Esophagus (tissue), 2 donors: ENCODE results near the gene COL4A1. TPM values are rescaled to one million over a fixed set of nuclear protein-coding genes. Genes with fewer than 3 reads are reported as not detected.

Experiments
- H3K27ac ChIP-seq, 2 donors: one replicate each; pipeline ENCODE4 v1.5.1; 2013; ENCODE audit warnings: low read depth in 2 of 2, mild to moderate bottlenecking in 2 of 2, inconsistent platforms in 1 of 2, low read length in 1 of 2, moderate library complexity in 1 of 2
- H3K27me3 ChIP-seq, 2 donors: one replicate each; pipeline ENCODE4 v1.6.1; 2013; ENCODE audit warnings: low read length in 2 of 2, control low read depth in 1 of 2, mild to moderate bottlenecking in 1 of 2; ENCODE audit not compliant: insufficient read depth in 2 of 2, control insufficient read depth in 1 of 2
- H3K36me3 ChIP-seq, 2 donors: one replicate each; pipeline ENCODE4 v1.6.1; 2013; ENCODE audit warnings: low read length in 1 of 2; ENCODE audit not compliant: control insufficient read depth in 2 of 2, insufficient read depth in 2 of 2
- H3K4me1 ChIP-seq, 2 donors: one replicate each; pipeline ENCODE4 v1.6.1; 2013; ENCODE audit warnings: low read length in 1 of 2; ENCODE audit not compliant: control insufficient read depth in 2 of 2, insufficient read depth in 2 of 2
- H3K4me3 ChIP-seq, 2 donors: one replicate each; pipeline ENCODE4 v1.5.1; 2013; ENCODE audit warnings: low read length in 2 of 2, mild to moderate bottlenecking in 2 of 2, low read depth in 1 of 2, moderate library complexity in 1 of 2
- H3K9me3 ChIP-seq, 2 donors: one replicate each; pipeline ENCODE4 v1.6.1; 2013; ENCODE audit warnings: mild to moderate bottlenecking in 2 of 2, low read depth in 1 of 2, low read length in 1 of 2, moderate library complexity in 1 of 2; ENCODE audit not compliant: control insufficient read depth in 2 of 2, insufficient read depth in 1 of 2
- WGBS, 2 donors: extraction: QIAGEN DNeasy Blood & Tissue Kit; methylation state at CpG; one replicate each; pipeline ENCODE4 v1.1.7; 2013; 5-methylcytosine and 5-hydroxymethylcytosine counted together
- polyA plus RNA-seq, 2 donors: library from polyadenylated mRNA; stranded (reverse); fragments of 200-250 nt; gene quantifications; one replicate each; pipeline ENCODE4 v1.2.3, GENCODE V29; 2013
- donor health status: healthy with polysubstance abuse.
- donor health status: Bipolar disorder and iron deficiency.

The COL4A1 gene
- 10 to 100 TPM; 10.4 to 23.7 TPM for polyA plus RNA-seq

DNA sequence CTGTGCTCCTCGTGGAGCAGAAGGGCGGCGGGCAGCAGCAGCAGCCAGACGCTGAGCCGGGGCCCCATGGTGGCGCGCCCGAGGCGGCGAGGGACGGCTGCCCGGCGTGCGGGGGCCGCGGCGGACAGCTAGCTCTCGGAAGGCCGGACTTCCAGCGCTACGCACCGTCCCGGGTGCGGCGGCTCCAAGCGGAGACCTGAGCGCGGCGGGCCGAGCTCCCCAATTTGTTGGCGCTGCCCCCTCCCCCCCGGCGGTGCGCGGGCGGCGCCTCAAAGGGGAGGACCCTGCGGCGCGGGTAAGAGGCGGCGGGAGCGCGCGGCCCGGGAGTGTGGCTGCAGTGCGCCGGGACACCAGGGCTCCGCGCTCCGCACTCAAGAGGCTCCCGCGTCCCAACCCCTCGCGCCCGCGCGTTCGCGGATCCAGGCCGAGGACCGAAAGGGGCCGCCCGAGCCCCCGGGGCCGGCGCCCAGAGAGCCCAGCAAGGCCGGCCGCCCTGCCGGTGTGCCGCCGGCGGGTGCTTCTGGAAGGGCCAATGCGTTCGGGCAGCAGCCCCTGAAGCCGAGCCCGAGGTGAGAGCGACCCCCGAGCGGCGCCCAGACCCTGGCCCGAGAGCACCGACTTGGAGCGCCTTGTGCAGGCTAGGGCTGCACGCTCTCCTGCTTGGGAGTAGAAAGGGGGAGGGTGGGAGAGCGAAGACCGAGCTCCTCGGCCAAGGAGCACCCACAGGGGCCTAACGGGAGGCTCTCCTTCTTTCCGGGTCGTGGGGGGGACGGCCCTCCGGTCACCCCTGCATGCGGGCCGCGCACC is at the start of gene COL4A1, which contains the start of gene COL4A2:
COL4A1 (minus strand) TSS at position 198 of the 807 bp plus-strand sequence; CDS start at position 68, 130 bp downstream.
COL4A2 (plus strand) TSS at position 325 of the 807 bp plus-strand sequence. CDS start 620 bp downstream, outside the sequence.
- 2 to 3% methylated on average over 62 to 96 of the region's 96 CpGs for WGBS, 2 donors
- no peaks in the 10 kb centered on the region for H3K36me3 ChIP-seq
- H3K9me3 ChIP-seq: no peaks in the 10 kb centered on the region
- peaks cover 0 to 13% of the 10 kb centered on the region in 2 donors for H3K27me3 ChIP-seq
- peak within 1 kb of the TSS; percentile 59 to 62 for H3K4me3 ChIP-seq
- H3K4me1 ChIP-seq: peaks cover 0 to 11% of the 10 kb centered on the region in 2 donors
- peak within 1 kb of the TSS; percentile 76 to 86 for H3K27ac ChIP-seq

DNA sequence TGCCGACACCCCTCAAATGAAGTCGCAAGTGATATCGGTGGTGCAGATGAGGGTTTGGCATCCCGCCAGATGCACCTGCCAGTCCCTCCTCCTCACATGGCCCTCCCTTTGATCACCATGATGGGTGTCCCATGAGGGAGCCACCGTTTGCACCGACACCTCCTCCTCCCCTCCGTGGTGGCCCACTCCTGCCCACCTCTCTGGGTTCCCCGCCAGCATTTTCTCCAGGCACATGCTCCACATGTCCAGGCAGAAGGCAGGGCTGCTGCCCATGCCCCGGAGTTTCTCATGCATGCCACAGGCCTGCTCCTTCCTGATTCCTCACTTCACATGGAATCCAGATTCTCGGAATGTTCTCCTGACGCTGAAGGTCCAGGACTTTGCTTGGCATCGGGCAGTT is 49.4 kb upstream of the COL4A1 start:
- Histone ChIP-seq H3K9me3 (no peaks in the 10 kb centered on the region), H3K27me3 (no peaks in the 10 kb centered on the region), H3K4me1 (peaks cover 0 to 3% of the 10 kb centered on the region in 2 donors), H3K27ac (peak overlapping the region in 1 of 2 donors; percentile 52), H3K4me3 (no peak overlapping the region), H3K36me3 (no peaks in the 10 kb centered on the region)
- WGBS, 2 donors: 70 to 73% methylated on average over 12 of the region's 12 CpGs

DNA sequence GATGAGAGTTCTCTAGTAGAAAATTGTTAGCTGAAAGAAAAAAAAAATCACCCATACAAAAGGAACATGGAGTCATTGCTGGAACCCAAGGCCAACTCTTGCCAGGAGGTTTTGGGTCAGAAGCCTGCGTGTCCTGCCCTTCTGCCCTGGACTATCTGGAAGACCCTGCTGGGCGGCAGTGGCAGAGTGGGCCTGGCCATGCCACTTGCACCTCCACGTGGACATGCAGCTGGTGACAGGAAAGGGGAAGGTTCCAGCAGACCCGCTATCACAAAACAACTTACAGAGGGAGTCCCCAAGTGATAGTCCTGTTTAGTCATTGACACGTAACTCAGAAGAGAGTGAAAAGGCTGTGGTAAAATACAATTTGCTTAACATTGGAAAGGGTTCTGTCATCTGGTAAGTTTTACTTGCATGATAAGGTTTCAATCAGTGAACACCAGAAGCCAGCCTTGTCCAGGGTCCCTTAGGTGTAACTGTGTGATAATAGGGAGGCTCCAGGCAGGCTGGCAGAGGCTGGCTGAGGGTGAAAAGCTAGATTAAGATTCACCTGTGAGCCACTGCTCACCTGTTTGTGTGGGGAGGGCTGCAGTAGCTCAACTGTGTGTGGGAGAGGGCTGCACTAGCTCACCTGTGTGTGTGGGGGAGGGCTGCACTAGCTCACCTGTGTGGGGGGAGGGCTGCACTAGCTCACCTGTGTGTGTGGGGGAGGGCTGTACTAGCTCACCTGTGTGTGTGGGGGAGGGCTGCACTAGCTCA is 47.9 kb upstream of the COL4A1 start:
- H3K4me1 ChIP-seq: peaks cover 0 to 3% of the 10 kb centered on the region in 2 donors
- WGBS, 2 donors: 79 to 83% methylated on average over 5 of the region's 5 CpGs
- H3K27ac ChIP-seq: no peak overlapping the region

DNA sequence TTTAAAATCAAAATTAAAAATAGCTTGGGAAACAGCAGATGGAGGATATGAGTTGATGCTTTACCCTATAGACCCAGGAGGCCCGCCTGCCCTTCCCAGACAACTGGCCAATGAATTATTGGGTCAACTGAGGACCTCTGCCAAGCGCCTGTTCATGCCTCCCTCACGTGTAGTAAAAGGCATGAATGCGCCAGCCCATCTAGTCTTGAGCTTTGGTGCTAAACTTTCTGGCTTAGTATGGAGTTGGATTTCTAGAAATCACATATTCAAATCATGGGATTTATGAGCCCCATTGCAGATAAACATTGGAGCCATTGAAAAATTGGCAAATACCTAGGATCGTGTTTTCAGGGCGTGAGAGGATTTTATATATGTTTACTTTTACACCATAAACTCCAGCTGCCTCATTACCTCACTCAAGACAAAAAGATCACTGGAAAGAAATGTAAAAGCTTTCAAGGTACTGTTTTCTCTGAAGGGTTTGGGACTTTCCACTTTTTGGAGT is 47.2 kb upstream of the COL4A1 start:
- no peaks in the 10 kb centered on the region for H3K27me3 ChIP-seq
- H3K9me3 ChIP-seq: no peaks in the 10 kb centered on the region
- peaks cover 0 to 4% of the 10 kb centered on the region in 2 donors for H3K4me1 ChIP-seq
- 59% methylated on average over 6 of the region's 6 CpGs for WGBS, 2 donors
- H3K4me3 ChIP-seq: no peak overlapping the region
- H3K27ac ChIP-seq: no peak overlapping the region
- no peaks in the 10 kb centered on the region for H3K36me3 ChIP-seq

More for the DNA sequence above, 47.9 kb upstream of the COL4A1 start:
- no peaks in the 10 kb centered on the region for H3K36me3 ChIP-seq
- H3K27me3 ChIP-seq: no peaks in the 10 kb centered on the region
- no peak overlapping the region for H3K4me3 ChIP-seq
- H3K9me3 ChIP-seq: no peaks in the 10 kb centered on the region

DNA sequence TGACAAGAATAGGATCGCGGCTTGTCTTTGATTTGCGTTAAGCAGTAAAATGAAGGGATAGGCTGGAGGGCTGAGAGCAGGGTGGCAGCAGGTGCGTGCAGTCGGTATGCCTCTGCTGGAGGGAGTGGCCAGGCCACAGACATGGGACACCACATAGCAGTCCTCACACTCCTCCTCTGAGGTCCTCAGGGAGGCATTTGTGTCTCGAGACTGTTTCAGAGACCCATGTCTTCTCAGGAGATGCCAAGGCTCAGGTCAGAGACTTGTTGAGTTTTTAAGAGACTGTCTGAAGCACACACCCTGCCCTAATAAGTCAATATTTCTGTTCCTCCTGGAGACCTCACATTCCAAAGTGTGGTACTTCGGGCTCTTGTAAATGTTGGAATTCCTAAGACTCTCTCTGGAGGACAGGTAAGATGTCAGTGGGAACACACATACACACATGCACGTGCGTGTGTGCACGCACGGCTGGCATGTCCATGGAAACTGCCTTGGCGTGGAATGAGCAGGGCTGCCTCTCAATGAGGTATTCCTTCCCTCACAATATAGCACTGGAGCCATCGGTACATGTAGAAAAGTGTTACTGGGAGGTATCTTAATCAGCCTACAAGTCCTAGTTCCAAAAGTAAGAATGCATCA is 46.5 kb upstream of the COL4A1 start:
- Histone ChIP-seq H3K4me3 (no peak overlapping the region), H3K27ac (peak overlapping the region in 1 of 2 donors; percentile 8), H3K36me3 (no peaks in the 10 kb centered on the region), H3K9me3 (no peaks in the 10 kb centered on the region), H3K4me1 (peaks cover 0 to 5% of the 10 kb centered on the region in 2 donors), H3K27me3 (no peaks in the 10 kb centered on the region)
- whole genome bisulfite sequencing, 2 donors: 90 to 91% methylated on average over 13 of the region's 13 CpGs

DNA sequence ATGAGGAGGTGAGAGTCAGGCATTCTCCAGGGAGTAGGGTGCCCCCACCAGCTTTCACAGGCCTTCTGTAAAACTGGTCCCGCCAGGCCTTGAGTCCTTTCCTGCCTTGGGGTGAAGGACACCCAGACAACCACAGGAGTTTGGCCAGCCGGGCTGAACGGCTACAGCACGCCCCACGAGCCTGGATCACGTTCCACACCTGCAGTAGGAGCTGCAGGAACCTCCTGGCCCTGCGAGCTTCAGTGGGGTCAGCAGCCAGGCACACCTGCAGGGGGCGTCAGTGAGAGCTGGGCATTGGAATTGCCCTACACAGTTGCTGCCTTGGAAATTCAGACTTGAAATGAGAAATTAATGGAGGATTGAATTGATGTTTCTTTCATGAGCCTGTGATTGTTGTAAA is 45.8 kb upstream of the COL4A1 start:
- no peak overlapping the region for H3K4me3 ChIP-seq
- no peaks in the 10 kb centered on the region for H3K9me3 ChIP-seq
- peaks cover 0 to 8% of the 10 kb centered on the region in 2 donors for H3K4me1 ChIP-seq
- H3K27ac ChIP-seq: peak overlapping the region in 1 of 2 donors; percentile 47
- 73 to 82% methylated on average over 8 of the region's 8 CpGs for WGBS, 2 donors
- no peaks in the 10 kb centered on the region for H3K27me3 ChIP-seq
- H3K36me3 ChIP-seq: no peaks in the 10 kb centered on the region

DNA sequence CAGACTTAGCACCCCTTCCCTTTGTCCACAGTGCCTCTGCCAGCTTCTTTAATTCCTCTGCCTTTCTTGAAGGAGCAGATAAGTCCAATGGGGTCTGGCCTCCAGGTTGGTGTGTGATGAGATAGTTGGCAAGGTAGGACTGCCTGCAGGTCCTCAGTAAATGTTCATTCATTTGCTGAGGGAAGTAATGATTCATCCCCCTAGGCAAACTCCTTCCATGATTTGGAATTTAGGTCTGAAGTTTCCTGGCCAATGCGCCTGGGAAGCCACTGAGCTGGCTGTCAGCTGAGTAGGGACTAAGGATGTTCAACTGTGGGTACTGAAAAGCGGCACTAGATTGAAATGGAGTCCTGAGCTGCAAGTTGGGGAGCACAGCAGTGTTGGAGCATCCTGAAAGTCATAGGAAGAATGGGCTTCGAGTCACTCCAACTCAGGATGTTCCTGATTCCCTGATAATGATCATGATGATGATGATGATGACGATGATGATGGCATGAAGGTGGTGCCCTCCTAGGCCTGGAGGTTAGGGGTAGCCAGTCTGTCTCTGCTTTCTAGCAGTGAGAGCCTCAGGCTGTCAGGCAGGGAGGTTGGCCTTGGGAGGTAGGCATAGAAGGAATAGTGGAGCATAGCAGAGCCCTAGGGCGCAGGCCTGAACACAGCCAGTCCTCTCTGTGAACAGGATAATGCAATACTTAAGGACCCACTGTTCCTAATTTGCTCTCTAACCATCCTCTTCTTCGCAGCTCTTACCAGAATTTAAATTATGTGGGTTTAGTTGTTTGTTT is 44.9 kb upstream of the COL4A1 start:
- Histone ChIP-seq H3K27me3 (no peaks in the 10 kb centered on the region), H3K9me3 (peaks cover 0 to 2% of the 10 kb centered on the region in 2 donors), H3K36me3 (no peaks in the 10 kb centered on the region), H3K4me1 (peaks cover 5 to 17% of the 10 kb centered on the region in 2 donors), H3K27ac (no peak overlapping the region), H3K4me3 (no peak overlapping the region)
- 86 to 91% methylated on average over 6 of the region's 6 CpGs for WGBS, 2 donors

DNA sequence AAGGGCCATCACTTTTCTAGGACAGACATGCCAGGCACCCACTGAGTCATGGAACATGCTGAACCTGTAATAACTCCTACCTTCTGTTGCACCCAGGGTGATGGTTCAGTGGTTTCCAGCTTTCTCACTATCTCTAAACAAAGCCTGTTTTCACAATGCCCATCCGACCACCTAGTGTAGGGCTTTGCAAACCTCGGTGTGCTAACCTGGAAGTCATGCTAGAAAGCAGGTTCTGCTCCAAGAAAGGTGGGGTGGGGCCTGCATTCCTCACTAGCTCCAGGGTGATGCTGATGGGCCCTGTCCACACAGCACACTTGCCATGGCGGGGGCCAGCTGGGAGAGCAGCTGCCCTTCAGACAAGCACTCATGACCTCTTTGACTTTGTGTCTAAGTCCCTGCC is 43.6 kb upstream of the COL4A1 start:
- H3K4me1 ChIP-seq: peaks cover 7 to 16% of the 10 kb centered on the region in 2 donors
- H3K36me3 ChIP-seq: no peaks in the 10 kb centered on the region
- H3K27ac ChIP-seq: peak overlapping the region in 1 of 2 donors; percentile 35
- no peak overlapping the region for H3K4me3 ChIP-seq
- WGBS, 2 donors: 67 to 79% methylated on average over 3 of the region's 3 CpGs
- H3K9me3 ChIP-seq: peaks cover 0 to 2% of the 10 kb centered on the region in 2 donors
- H3K27me3 ChIP-seq: no peaks in the 10 kb centered on the region
